NT2/D1 (cell line): ENCODE results near the gene ZNF101.

Experiments used
- SUZ12 ChIP-seq: IDR thresholded peaks from 2 replicates; pipeline ENCODE4 v1.6.1; 2011; ENCODE audit not compliant: insufficient read length, insufficient read depth; ENCODE audit errors: extremely low read depth
- YY1 ChIP-seq: IDR thresholded peaks from 2 replicates; pipeline ENCODE4 v1.6.1; 2011; ENCODE audit not compliant: insufficient read length, insufficient read depth
- ZNF274 ChIP-seq: IDR thresholded peaks from 2 replicates; pipeline ENCODE4 v1.6.1; 2011; ENCODE audit warnings: mild to moderate bottlenecking, low read depth, low read length

DNA sequence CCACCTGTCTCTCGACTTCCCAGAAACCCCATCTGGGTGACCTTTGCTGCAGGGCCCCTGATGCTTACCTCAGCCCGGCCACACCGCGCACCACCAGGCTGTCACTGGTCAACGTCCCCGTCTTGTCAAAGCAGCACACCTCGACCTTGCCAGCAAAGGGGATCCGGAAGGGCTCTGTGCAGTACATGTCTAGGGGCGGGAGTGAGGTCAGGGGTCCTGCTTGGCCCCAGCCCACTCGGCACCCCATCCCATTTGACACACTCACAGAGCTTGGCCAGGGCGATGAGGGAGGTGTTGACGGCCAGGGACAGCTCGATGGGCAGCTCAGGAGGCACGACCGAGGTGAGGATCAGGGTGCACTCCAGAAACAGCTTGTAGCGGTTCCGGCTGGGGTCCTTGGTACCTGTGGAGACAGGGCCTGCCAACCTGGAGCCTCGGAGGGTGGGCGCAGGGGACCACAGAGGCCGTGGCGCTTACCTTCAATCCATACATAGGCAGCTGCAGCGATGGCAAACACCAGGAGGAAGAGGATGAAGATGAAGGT lies 13.5 kb upstream of the ZNF101 start:
- TF ChIP-seq YY1 (no peak), ZNF274 (no peak), SUZ12 (no peak)
